GM13976 (cell line): ENCODE data around the gene MAN1C1.

Source experiments
- DNase-seq: peaks from one replicate; pipeline ENCODE4 v3.0.0; 2012; ENCODE audit warnings: low spot score
- in situ Hi-C: fragments of 300-500 bp; cut with MboI; formaldehyde crosslinking; loops from one replicate; pipeline ENCODE4 v1.12.0; 2022; ENCODE audit warnings: low sequenced_read_pairs, mixed read lengths, inconsistent platforms; ENCODE audit not compliant: unreplicated experiment
- TF ChIP-seq, protein P1 (sequence below): IDR thresholded peaks from 2 replicates; pipeline ENCODE4 v1.5.1; 2012; ENCODE audit warnings: borderline replicate concordance, mild to moderate bottlenecking; ENCODE audit not compliant: insufficient read depth; ENCODE audit errors: extremely low read depth, missing control alignments, control extremely low read depth

Gene MAN1C1

DNA sequence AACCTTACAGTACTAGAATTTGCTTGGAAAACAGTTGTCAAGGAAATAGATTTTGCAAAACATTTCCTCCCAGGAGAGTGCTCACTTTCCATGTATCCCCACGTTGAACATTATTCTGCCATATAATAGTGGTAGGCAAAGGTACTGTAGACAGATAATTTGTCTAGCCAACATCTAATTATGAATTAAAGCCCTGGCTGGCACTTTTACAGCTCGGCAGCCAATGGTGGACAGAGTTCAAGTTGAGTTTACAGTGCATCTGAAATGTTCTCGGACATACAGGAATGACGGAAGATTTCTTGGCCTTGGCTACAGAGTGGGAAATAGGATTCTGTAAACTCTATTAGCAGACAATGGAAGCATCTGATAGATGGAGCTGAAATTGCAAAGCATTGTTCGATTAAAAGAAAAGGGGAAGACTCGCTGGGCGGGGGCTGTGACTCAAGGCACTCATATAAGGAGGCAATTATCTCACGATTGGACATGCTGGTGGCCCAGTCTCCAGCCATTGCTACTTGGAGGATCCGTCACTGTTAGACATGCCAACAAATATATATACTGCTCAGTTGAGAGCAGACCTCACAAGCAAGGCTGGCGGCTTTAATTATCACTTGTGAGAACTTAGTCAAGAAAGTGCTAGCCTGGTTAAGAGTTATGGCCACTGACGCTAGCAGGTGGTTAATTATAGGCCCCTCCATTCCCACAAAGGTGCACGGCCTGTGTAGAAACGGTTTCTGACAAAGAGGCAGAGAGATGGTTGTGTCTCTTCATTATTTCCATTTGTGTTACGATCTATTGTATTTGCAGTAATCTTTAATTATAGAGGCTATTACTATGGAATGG lies 48.0 kb downstream of the MAN1C1 start:
- in situ Hi-C loops, result no loop called here
- no peak for DNase-seq
- TF ChIP-seq, protein P1, sequence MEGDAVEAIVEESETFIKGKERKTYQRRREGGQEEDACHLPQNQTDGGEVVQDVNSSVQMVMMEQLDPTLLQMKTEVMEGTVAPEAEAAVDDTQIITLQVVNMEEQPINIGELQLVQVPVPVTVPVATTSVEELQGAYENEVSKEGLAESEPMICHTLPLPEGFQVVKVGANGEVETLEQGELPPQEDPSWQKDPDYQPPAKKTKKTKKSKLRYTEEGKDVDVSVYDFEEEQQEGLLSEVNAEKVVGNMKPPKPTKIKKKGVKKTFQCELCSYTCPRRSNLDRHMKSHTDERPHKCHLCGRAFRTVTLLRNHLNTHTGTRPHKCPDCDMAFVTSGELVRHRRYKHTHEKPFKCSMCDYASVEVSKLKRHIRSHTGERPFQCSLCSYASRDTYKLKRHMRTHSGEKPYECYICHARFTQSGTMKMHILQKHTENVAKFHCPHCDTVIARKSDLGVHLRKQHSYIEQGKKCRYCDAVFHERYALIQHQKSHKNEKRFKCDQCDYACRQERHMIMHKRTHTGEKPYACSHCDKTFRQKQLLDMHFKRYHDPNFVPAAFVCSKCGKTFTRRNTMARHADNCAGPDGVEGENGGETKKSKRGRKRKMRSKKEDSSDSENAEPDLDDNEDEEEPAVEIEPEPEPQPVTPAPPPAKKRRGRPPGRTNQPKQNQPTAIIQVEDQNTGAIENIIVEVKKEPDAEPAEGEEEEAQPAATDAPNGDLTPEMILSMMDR, result no peak

DNA sequence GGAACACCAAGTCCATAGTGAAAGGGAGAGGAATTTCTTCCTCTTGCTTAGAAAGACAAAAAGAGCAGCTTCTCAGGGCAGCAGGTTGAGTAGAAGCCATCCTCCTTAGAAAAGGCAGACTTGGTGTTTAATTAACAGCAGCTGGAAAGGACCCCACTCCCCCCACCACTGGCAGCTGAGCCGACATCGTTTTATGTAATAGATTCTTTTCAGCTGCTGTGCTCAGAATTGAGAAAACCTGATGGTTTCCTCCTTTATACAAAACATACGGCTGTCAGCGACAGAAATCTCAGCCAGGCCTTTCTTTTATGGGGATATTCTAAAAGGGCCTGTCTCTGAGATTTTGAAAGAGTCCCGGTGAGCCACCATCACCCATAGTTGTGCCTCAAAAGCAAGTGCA lies 49.9 kb downstream of the MAN1C1 start:
- in situ Hi-C loops, result no loop called here
- TF ChIP-seq, protein P1, result no peak
- no peak for DNase-seq

DNA sequence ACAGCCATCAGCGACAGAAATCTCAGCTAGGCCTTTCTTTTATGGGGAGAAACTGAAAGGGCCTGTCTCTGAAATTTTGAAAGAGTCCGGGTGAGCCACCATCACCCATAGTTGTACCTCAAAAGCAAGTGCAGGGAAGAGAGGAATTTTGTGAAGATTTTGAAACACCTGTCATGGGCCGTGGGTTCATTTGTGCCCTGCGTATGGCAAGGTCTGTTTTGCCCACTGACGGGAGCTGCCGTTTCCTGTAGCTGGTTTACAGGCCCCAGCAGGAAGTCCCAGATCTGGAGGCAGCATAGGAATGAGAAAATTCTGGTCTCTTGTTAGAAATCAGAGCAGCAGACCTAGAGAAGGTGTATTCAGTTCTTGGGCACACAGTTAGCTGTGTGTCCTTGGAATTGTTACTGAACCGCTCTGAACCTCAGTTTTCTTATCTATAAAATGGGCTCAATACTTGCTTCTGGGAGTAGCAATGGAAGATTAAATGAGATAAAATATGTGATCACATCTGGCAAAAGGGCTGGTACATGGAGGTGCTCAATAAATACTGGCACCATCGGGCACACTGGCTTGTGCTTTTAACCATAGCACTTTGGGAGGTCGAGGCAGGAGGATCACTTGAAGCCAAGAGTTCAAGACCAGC lies 52.5 kb downstream of the MAN1C1 start:
- in situ Hi-C loops, result no loop called here
- TF ChIP-seq, protein P1, result no peak
- no peak for DNase-seq

DNA sequence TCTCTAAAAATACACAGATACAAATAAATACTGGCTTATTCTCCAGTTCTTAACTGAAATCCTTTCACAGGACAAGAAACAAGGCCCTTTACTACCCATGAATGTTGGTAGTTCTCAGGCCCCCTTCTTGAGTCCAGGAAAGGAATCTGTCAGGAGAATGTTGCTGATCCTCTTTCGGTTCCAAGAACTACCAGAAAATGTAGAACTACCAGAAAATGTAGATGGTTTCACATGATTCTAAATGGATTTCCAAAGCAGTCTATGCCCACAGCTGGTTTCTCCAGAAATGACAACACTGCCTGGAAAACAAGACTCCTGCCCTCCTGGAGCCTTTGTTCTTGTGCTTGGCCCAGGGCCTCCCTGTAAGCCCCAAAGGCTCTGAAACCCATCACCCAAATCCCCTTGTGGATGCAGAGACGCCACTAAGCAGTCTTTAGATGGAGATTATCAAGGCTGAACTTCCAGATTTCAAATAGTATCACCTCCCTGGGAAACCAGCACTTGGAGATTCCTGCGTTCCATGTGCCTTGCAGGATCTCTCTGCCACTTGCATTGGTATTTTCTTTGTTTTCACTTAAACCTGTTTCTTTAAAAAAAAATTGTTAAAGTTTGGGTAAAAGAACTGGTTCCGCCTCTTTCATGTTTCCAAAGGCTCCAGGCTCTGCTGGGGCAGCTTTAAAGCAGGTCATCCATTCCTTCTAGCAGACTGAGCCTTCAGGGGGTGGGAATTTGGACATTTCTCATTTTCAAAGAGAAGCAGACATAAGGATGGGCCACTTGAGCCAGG lies 53.4 kb downstream of the MAN1C1 start:
- no peak for DNase-seq
- TF ChIP-seq, protein P1, result no peak
- in situ Hi-C loops, result no loop called here

DNA sequence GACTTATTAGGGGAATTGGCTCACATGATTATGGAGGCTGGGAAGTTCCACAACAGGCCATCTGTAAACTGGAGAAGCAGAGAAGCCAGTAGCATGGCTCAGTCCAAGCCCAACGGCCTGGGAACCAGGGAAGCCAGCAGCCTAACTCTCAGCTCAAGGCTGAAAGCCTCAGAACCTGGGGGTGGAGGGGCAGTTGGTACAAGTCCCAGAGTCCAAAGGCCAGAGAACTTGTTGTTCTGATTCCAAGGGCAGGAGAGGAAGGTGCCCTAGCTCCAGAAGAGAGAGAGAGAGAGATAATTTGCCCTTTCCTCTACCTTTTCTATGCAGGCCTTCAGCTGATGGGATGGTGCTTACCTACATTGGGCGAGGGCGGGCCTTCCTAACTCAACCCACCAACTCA lies 55.3 kb downstream of the MAN1C1 start:
- TF ChIP-seq, protein P1, result no peak
- no peak for DNase-seq
- in situ Hi-C loops, result no loop called here

DNA sequence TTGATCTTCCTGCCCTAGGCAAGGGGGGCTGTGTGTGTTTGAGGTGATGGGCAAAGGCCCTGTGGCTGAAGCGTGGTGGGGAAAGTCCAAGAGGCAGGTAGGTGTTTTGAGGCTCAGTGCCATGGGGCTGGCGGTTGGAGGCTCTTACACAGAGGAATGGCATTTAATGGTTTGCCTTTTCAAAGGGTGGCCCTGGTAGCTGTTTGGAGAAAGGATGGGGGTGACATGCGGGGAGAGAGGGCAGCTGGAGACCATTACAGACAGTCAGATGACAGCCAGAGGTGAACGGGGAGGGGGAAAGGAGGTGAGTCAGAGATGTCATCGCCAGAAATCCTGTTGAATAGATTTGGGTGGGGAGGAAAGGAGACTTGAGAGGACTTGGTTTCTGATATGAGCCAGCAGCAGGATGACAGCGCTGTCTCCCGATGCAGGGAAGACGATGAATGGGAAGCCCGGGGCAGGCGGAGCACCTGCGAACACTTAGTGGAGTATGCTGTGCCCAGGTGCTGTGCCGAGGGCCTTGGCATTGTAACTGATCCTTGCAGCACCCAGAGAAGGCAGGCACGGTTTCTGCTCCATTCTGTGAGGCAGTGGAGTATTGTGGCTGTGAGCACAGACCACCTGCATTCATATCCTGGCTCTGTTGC lies 56.3 kb downstream of the MAN1C1 start:
- in situ Hi-C loops, result no loop called here
- TF ChIP-seq, protein P1, result no peak

More for the DNA sequence above, 56.3 kb downstream of the MAN1C1 start:
- DNase-seq, result no peak
